Stomach (tissue), 9 donors: ENCODE measurements around the gene AGMO. TPM values are rescaled to one million over a fixed set of nuclear protein-coding genes. Genes with fewer than 3 reads are reported as not detected.

Source experiments
- DNase-seq, 2 donors: peaks; one replicate each; pipeline versions ENCODE4 v3.0.0 to v3.0.0-alpha.2; 2013 to 2019
- H3K27ac ChIP-seq, 5 donors: fragments of 200-600 bp in 4 of 5; sonication (generic) in 4 of 5; one replicate each; pipeline ENCODE4 v1.5.1; 2013 to 2019; ENCODE audit warnings: mild to moderate bottlenecking in 1 of 5, moderate library complexity in 1 of 5
- H3K27me3 ChIP-seq, 3 donors: fragments of 200-600 bp; sonication (generic); one replicate each; pipeline ENCODE4 v1.5.1; 2017 to 2019; ENCODE audit warnings: mixed run types in 1 of 3
- H3K36me3 ChIP-seq, 4 donors: fragments of 200-600 bp; sonication (generic); 1 replicate in 3 of 4; 2 replicates in 1 of 4; pipeline ENCODE4 v1.5.1; 2016 to 2019
- H3K4me1 ChIP-seq, 4 donors: fragments of 200-600 bp; sonication (generic); one replicate each; pipeline ENCODE4 v1.5.1; 2016 to 2019
- H3K4me3 ChIP-seq, 4 donors: fragments of 200-600 bp; sonication (generic) in 3 of 4; one replicate each; pipeline ENCODE4 v1.5.1; 2016 to 2019; ENCODE audit warnings: mild to moderate bottlenecking in 1 of 4
- H3K9me3 ChIP-seq, 4 donors: fragments of 200-600 bp; sonication (generic); one replicate each; pipeline ENCODE4 v1.5.1; 2016 to 2019
- CTCF ChIP-seq, 7 experiments: fragments of 450-650 bp in 4 of 7; fragments of 200-600 bp in 3 of 7; sonication (generic) in 3 of 7; IDR thresholded peaks; one replicate each; pipeline ENCODE4 v1.5.1; 2016 to 2019; ENCODE audit warnings: antibody characterized with exemption in 7 of 7, control low read depth in 2 of 7, mild to moderate bottlenecking in 1 of 7
- EP300 ChIP-seq: sonication (generic); formaldehyde crosslinking; IDR thresholded peaks from one replicate; pipeline ENCODE4 v1.6.1; 2017; ENCODE audit warnings: antibody characterized with exemption
- POLR2A ChIP-seq, 4 donors: fragments of 450-650 bp; IDR thresholded peaks; one replicate each; pipeline ENCODE4 v1.6.1; 2016; ENCODE audit warnings: antibody characterized with exemption in 4 of 4, control low read depth in 2 of 4, mild to moderate bottlenecking in 1 of 4, moderate library complexity in 1 of 4
- POLR2AphosphoS5 ChIP-seq, 3 donors: sonication (generic); formaldehyde crosslinking; IDR thresholded peaks; one replicate each; pipeline ENCODE4 v1.6.1; 2016; ENCODE audit warnings: antibody characterized with exemption in 3 of 3
- WGBS, 5 donors: extraction: QIAGEN DNeasy Blood & Tissue Kit in 3 of 5; methylation state at CpG; one replicate each; pipeline versions ENCODE4 v1.1.5 to v1.1.7; 2013 to 2018; 5-methylcytosine and 5-hydroxymethylcytosine counted together
- intact Hi-C: fragments of 100-400 bp; cut with DNase I; formaldehyde crosslinking; loops from one replicate; pipeline ENCODE4 v1.15.1; 2023; ENCODE audit warnings: low total_unique reads
- polyA plus RNA-seq, 3 donors: library from polyadenylated mRNA; stranded (reverse); fragments of 200-250 nt; gene quantifications; one replicate each; pipeline ENCODE4 v1.2.3, GENCODE V29; 2013
- total RNA-seq, 5 donors: library from RNA; depleted of rRNA; stranded (reverse); fragments of >200 nt; gene quantifications; one replicate each; pipeline versions ENCODE4 v1.1.0 to v1.2.3, GENCODE V29; 2014 to 2016
- donor health status: healthy with polysubstance abuse.
- donor health status: Bipolar disorder and iron deficiency.
- donor health status: healthy.

The AGMO gene
- total and polyA plus RNA-seq, 8 donors: 0.03 to 33.0 (median 5.0) TPM; not detected in 5

GRCh38 chr7:15218261-15218660, 343.6 kb downstream of the AGMO start:
- no peak for DNase-seq
- intact Hi-C loops: no loop called here
- no peak overlapping the region for H3K4me3 ChIP-seq
- WGBS, 5 donors: 51 to 78% (median 68%) methylated on average over 1 of the region's 1 CpG
- no peaks in the 10 kb centered on the region for H3K4me1 ChIP-seq
- no peaks in the 10 kb centered on the region for H3K36me3 ChIP-seq
- no peaks in the 10 kb centered on the region for H3K9me3 ChIP-seq
- H3K27ac ChIP-seq: no peak overlapping the region
- TF ChIP-seq EP300 (no peak), POLR2AphosphoS5 (IDR thresholded peaks at IDR 0.05) (no peak), POLR2A (IDR thresholded peaks at IDR 0.05) (no peak), CTCF (IDR thresholded peaks at IDR 0.05) (no peak)
- no peaks in the 10 kb centered on the region for H3K27me3 ChIP-seq

GRCh38 chr7:15215616-15216015, 346.2 kb downstream of the AGMO start:
- H3K9me3 ChIP-seq: no peaks in the 10 kb centered on the region
- DNase-seq: no peak
- no peaks in the 10 kb centered on the region for H3K36me3 ChIP-seq
- TF ChIP-seq CTCF (IDR thresholded peaks at IDR 0.05) (no peak), EP300 (no peak), POLR2AphosphoS5 (IDR thresholded peaks at IDR 0.05) (no peak), POLR2A (IDR thresholded peaks at IDR 0.05) (no peak)
- no peak overlapping the region for H3K27ac ChIP-seq
- H3K4me3 ChIP-seq: no peak overlapping the region
- H3K4me1 ChIP-seq: no peaks in the 10 kb centered on the region
- 79 to 97% (median 95%) methylated on average over 4 of the region's 4 CpGs for WGBS, 5 donors
- no peaks in the 10 kb centered on the region for H3K27me3 ChIP-seq
- intact Hi-C loops: no loop called here

GRCh38 chr7:15214976-15215375, 346.8 kb downstream of the AGMO start:
- H3K9me3 ChIP-seq: no peaks in the 10 kb centered on the region
- no peak overlapping the region for H3K27ac ChIP-seq
- DNase-seq: no peak
- no peaks in the 10 kb centered on the region for H3K4me1 ChIP-seq
- no peaks in the 10 kb centered on the region for H3K36me3 ChIP-seq
- H3K27me3 ChIP-seq: no peaks in the 10 kb centered on the region
- TF ChIP-seq POLR2A (IDR thresholded peaks at IDR 0.05) (no peak), EP300 (no peak), POLR2AphosphoS5 (IDR thresholded peaks at IDR 0.05) (no peak), CTCF (IDR thresholded peaks at IDR 0.05) (no peak)
- intact Hi-C loops: no loop called here
- 35 to 51% (median 49%) methylated on average over 2 of the region's 2 CpGs for WGBS, 5 donors
- H3K4me3 ChIP-seq: no peak overlapping the region

- WGBS, 5 donors: 68 to 82% (median 76%) methylated on average over 2 of the region's 2 CpGs
- H3K27ac ChIP-seq: no peak overlapping the region
- DNase-seq: no peak
- no peak overlapping the region for H3K4me3 ChIP-seq
- no peaks in the 10 kb centered on the region for H3K36me3 ChIP-seq
- no peaks in the 10 kb centered on the region for H3K4me1 ChIP-seq
- TF ChIP-seq CTCF (IDR thresholded peaks at IDR 0.05): no peak
- no peak for TF ChIP-seq POLR2AphosphoS5 (IDR thresholded peaks at IDR 0.05)
- H3K27me3 ChIP-seq: no peaks in the 10 kb centered on the region
- intact Hi-C loops: no loop called here
- H3K9me3 ChIP-seq: no peaks in the 10 kb centered on the region
Observed at GRCh38 chr7:15213093-15213492, 348.7 kb downstream of the AGMO start.
